ENCODE data around the gene OLFM1.

Gene OLFM1

GRCh38 chr9:135087489-135087792 is at the start of gene OLFM1:
Gene OLFM1 (plus strand): TSS chr9:135087668. CDS start chr9:135087990, 322 bp downstream.
- peak; percentile 54 for ATAC-seq
- DNase-seq = peak; percentile 63

GRCh38 chr9:135038331-135038730 is 49.1 kb upstream of the OLFM1 start:
- DNase-seq (no peak), ATAC-seq (no peak)

GRCh38 chr9:135038826-135039225 is 48.6 kb upstream of the OLFM1 start:
- no peak for DNase-seq
- ATAC-seq = no peak

GRCh38 chr9:135039266-135039870 is 48.1 kb upstream of the OLFM1 start:
- ATAC-seq = no peak
- DNase-seq = no peak

- ATAC-seq = no peak
- no peak for DNase-seq
Observed at GRCh38 chr9:135039916-135040645, 47.4 kb upstream of the OLFM1 start.

- ATAC-seq (no peak), DNase-seq (no peak)
Observed at GRCh38 chr9:135040892-135041291, 46.6 kb upstream of the OLFM1 start.

- DNase-seq = no peak
- ATAC-seq = no peak
Observed at GRCh38 chr9:135043345-135043744, 44.1 kb upstream of the OLFM1 start.

GRCh38 chr9:135045264-135045927 is 42.1 kb upstream of the OLFM1 start:
- DNase-seq = no peak
- ATAC-seq = no peak

- DNase-seq (no peak), ATAC-seq (no peak)
Observed at GRCh38 chr9:135045928-135046738, 41.3 kb upstream of the OLFM1 start.

GRCh38 chr9:135046739-135047350 is 40.6 kb upstream of the OLFM1 start:
- ATAC-seq (peak; percentile 13), DNase-seq (no peak)

- ATAC-seq (no peak), DNase-seq (no peak)
Observed at GRCh38 chr9:135047521-135047920, 39.9 kb upstream of the OLFM1 start.

- no peak for ATAC-seq
- DNase-seq = no peak
Observed at GRCh38 chr9:135048046-135048757, 39.3 kb upstream of the OLFM1 start.

- ATAC-seq = no peak
- DNase-seq = no peak
Observed at GRCh38 chr9:135048758-135049444, 38.6 kb upstream of the OLFM1 start.

- DNase-seq (no peak), ATAC-seq (no peak)
Observed at GRCh38 chr9:135049460-135049859, 38.0 kb upstream of the OLFM1 start.

GRCh38 chr9:135050072-135050990 is 37.1 kb upstream of the OLFM1 start:
- no peak for DNase-seq
- no peak for ATAC-seq

GRCh38 chr9:135051316-135052038 is 36.0 kb upstream of the OLFM1 start:
- ATAC-seq = no peak

GRCh38 chr9:135053133-135053532 is 34.3 kb upstream of the OLFM1 start:
- ATAC-seq (no peak), DNase-seq (no peak)

More at GRCh38 chr9:135051316-135052038, 36.0 kb upstream of the OLFM1 start:
- DNase-seq = no peak

- DNase-seq (no peak), ATAC-seq (no peak)
Observed at GRCh38 chr9:135055181-135055580, 32.3 kb upstream of the OLFM1 start.

- DNase-seq (no peak), ATAC-seq (no peak)
Observed at GRCh38 chr9:135056541-135056940, 30.9 kb upstream of the OLFM1 start.
